ENCODE results near the gene USP5.

DNA sequence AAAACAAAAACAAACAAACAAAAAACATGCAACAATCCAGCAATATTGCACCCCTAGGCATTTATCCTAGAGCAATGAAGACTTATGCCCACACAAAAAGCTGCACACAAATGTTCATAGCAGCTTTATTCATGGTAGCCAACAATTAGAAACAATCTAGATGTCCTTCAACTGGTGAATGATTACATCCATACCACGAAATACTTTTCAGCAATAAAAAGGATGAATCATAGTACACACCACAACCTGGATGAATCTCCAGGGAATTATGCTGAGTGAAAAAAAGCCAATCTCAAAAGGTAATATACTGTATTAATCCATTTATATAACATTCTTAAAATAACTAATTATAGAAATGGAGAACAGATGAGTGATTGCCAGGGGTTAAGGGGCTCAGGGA, 44.8 kb upstream of the USP5 start:
- TF ChIP-seq EZH2phosphoT487 (IDR thresholded peaks at IDR 0.05; ENCODE audit: insufficient read depth, low read depth) (no peak), EZH2 (IDR thresholded peaks at IDR 0.05; ENCODE audit: insufficient read depth, poor library complexity, severe bottlenecking) (no peak)

Data from GM23248 (cell line).